HCT116 (cell line): ENCODE measurements around the gene PAMR1. TPM values are rescaled to one million over a fixed set of nuclear protein-coding genes. Genes with fewer than 3 reads are reported as not detected.

Experiments
- ATAC-seq: fragments of 200-7000 bp; cut with Tn5 transposase; 2 replicates; pipeline ENCODE4 v1.9.1; 2020; ENCODE audit warnings: mild to moderate bottlenecking, moderate library complexity
- BruUV-seq: library from RNA; stranded (reverse); fragments of 400-500 nt; replicated peaks from 2 replicates; lab custom pipeline; 2021; lab: Mats Ljungman, UMichigan
- CTCF ChIA-PET: fragments of 300-600 bp; sonication (Branson Sonifier 250); formaldehyde crosslinking; loops from one replicate; lab custom pipeline; 2021; ENCODE audit warnings: antibody characterized with exemption; lab: Charles Lee
- POLR2A ChIA-PET: fragments of 300-600, 350-600 bp; sonication (Branson Sonifier 250); formaldehyde crosslinking; loops from one replicate; lab custom pipeline; 2021; ENCODE audit warnings: antibody characterized with exemption; lab: Charles Lee
- RAD21 ChIA-PET, 2 experiments: fragments of 300-600 bp; sonication (Branson Sonifier 250); formaldehyde crosslinking; loops; one replicate each; lab custom pipeline; 2023; ENCODE audit warnings: low total read pairs in 2 of 2; ENCODE audit not compliant: uncharacterized antibody in 2 of 2, unreplicated experiment in 2 of 2, low non-redundant PET in 1 of 2; lab: Charles Lee
- DNase-seq: peaks from one replicate; pipeline ENCODE4 v3.0.0-alpha.2; 2010; ENCODE audit warnings: low read depth, low spot score
- H2AFZ ChIP-seq: fragments of 200-600 bp; shearing (Covaris generic), sonication (generic); 2 replicates; pipeline ENCODE4 v1.6.1; 2017; ENCODE audit warnings: low read depth, mixed run types, mixed read lengths, antibody characterized with exemption, low read length; ENCODE audit not compliant: poor library complexity, severe bottlenecking
- H3K27ac ChIP-seq: 2 replicates; pipeline ENCODE4 v1.5.1; 2012; ENCODE audit warnings: low read depth, low read length
- H3K27me3 ChIP-seq: fragments of 200-600 bp; sonication (generic); 2 replicates; pipeline ENCODE4 v1.6.1; 2016; ENCODE audit warnings: mixed run types, low read length, mixed read lengths; ENCODE audit not compliant: insufficient read depth
- H3K36me3 ChIP-seq, 2 experiments: fragments of 200-500 bp in 1 of 2; fragments of 200-600 bp in 1 of 2; sonication (Bioruptor generic) in 1 of 2; sonication (generic) in 1 of 2; 2 replicates each; pipeline versions ENCODE4 v1.5.1 to v1.6.1; 2014 to 2016; ENCODE audit warnings: low read length in 2 of 2, inconsistent platforms in 1 of 2, mixed read lengths in 1 of 2, mixed run types in 1 of 2; ENCODE audit not compliant: insufficient read depth in 2 of 2, control insufficient read depth in 1 of 2
- H3K4me1 ChIP-seq, 2 experiments: fragments of 200-600 bp in 1 of 2; sonication (generic) in 1 of 2; 2 replicates each; pipeline versions ENCODE4 v1.5.1 to v1.6.1; 2012 to 2017; ENCODE audit warnings: low read length in 2 of 2, inconsistent platforms in 1 of 2, mild to moderate bottlenecking in 1 of 2, mixed read lengths in 1 of 2, mixed run types in 1 of 2, moderate library complexity in 1 of 2; ENCODE audit not compliant: insufficient read depth in 2 of 2, control insufficient read depth in 1 of 2
- H3K4me2 ChIP-seq: fragments of 200-600 bp; sonication (generic); 2 replicates; pipeline ENCODE4 v1.6.1; 2017; ENCODE audit warnings: mixed run types, low read length, mixed read lengths
- H3K4me3 ChIP-seq, 2 experiments: fragments of 200-600 bp in 1 of 2; sonication (generic) in 1 of 2; replicated peaks in 1 of 2; 2 replicates each; pipeline ENCODE4 v1.5.1; 2011 to 2016; ENCODE audit warnings: low read length in 2 of 2, control low read depth in 1 of 2, low read depth in 1 of 2, mild to moderate bottlenecking in 1 of 2, mixed read lengths in 1 of 2, mixed run types in 1 of 2
- H3K79me2 ChIP-seq: fragments of 200-600 bp; sonication (generic); 2 replicates; pipeline ENCODE4 v1.6.1; 2017; ENCODE audit warnings: mild to moderate bottlenecking, mixed run types, low read length, moderate library complexity, mixed read lengths; ENCODE audit not compliant: insufficient read depth
- H3K9ac ChIP-seq: fragments of 200-600 bp; sonication (generic); 2 replicates; pipeline ENCODE4 v1.6.1; 2016; ENCODE audit warnings: low read length, mixed read lengths
- H3K9me2 ChIP-seq: fragments of 200-600 bp; sonication (generic), shearing (Covaris generic); 2 replicates; pipeline ENCODE4 v1.6.1; 2017; ENCODE audit warnings: mixed run types, mild to moderate bottlenecking, moderate library complexity; ENCODE audit not compliant: insufficient read depth
- H3K9me3 ChIP-seq, 2 experiments: fragments of 200-500 bp in 1 of 2; fragments of 200-600 bp in 1 of 2; sonication (Bioruptor generic) in 1 of 2; sonication (generic) in 1 of 2; 2 replicates each; pipeline ENCODE4 v1.6.1; 2014 to 2017; ENCODE audit warnings: low read length in 2 of 2, mixed read lengths in 2 of 2, inconsistent platforms in 1 of 2, low read depth in 1 of 2, mild to moderate bottlenecking in 1 of 2, mixed run types in 1 of 2, moderate library complexity in 1 of 2; ENCODE audit not compliant: control insufficient read depth in 1 of 2, insufficient read depth in 1 of 2
- H4K20me1 ChIP-seq: fragments of 200-600 bp; sonication (generic), shearing (Covaris generic); 2 replicates; pipeline ENCODE4 v1.6.1; 2017; ENCODE audit warnings: mixed run types, mild to moderate bottlenecking, moderate library complexity; ENCODE audit not compliant: insufficient read depth
- ATF3 ChIP-seq: IDR thresholded peaks from 2 replicates; pipeline ENCODE4 v1.6.1; 2012
- CBX3 ChIP-seq: IDR thresholded peaks from 2 replicates; pipeline ENCODE4 v1.6.1; 2012; ENCODE audit warnings: low read depth
- EGR1 ChIP-seq: IDR thresholded peaks from 2 replicates; pipeline ENCODE4 v1.6.1; 2012; ENCODE audit warnings: low read depth
- EZH2 ChIP-seq: fragments of 200-600 bp; sonication (generic); IDR thresholded peaks from 2 replicates; pipeline ENCODE4 v1.6.1; 2017; ENCODE audit warnings: antibody characterized with exemption, mixed run types
- EZH2phosphoT487 ChIP-seq: fragments of 200-600 bp; IDR thresholded peaks from 2 replicates; pipeline ENCODE4 v1.6.1; 2018; ENCODE audit warnings: antibody characterized with exemption, borderline replicate concordance
- FOSL1 ChIP-seq: IDR thresholded peaks from 2 replicates; pipeline ENCODE4 v1.6.1; 2012; ENCODE audit warnings: low read depth
- POLR2A ChIP-seq: IDR thresholded peaks from 2 replicates; pipeline ENCODE4 v1.7.0; 2011; ENCODE audit warnings: borderline replicate concordance; ENCODE audit not compliant: insufficient read depth, insufficient read length; ENCODE audit errors: extremely low read depth
- RAD21 ChIP-seq: IDR thresholded peaks from 2 replicates; pipeline ENCODE4 v1.6.1; 2012; ENCODE audit warnings: low read depth, mild to moderate bottlenecking
- REST ChIP-seq: IDR thresholded peaks from 2 replicates; pipeline ENCODE4 v1.6.1; 2012; ENCODE audit warnings: low read depth
- SRF ChIP-seq: IDR thresholded peaks from 2 replicates; pipeline ENCODE4 v1.6.1; 2012; ENCODE audit warnings: low read depth
- TCF7L2 ChIP-seq: IDR thresholded peaks from 2 replicates; pipeline ENCODE4 v1.7.0; 2011; ENCODE audit warnings: borderline replicate concordance, inconsistent platforms; ENCODE audit not compliant: insufficient read depth, insufficient read length; ENCODE audit errors: extremely low read depth
- YY1 ChIP-seq: IDR thresholded peaks from 2 replicates; pipeline ENCODE4 v1.6.1; 2011; ENCODE audit warnings: low read length, low read depth, moderate library complexity, mild to moderate bottlenecking; ENCODE audit not compliant: insufficient replicate concordance; ENCODE audit errors: extremely low read depth
- ZNF274 ChIP-seq: fragments of 200-500 bp; sonication (Bioruptor generic); IDR thresholded peaks from 2 replicates; pipeline ENCODE4 v1.6.1; 2014; ENCODE audit warnings: mild to moderate bottlenecking, low read depth, low read length, inconsistent platforms
- intact Hi-C: fragments of 100-400 bp; cut with micrococcal nuclease; formaldehyde crosslinking; loops from 2 replicates; pipeline ENCODE4 v1.10.0; 2022
- total RNA-seq: library from RNA; stranded (reverse); gene quantifications from one replicate; pipeline ENCODE4 v1.2.1, GENCODE V29; 2021; ENCODE audit not compliant: unreplicated experiment
- TF ChIP-seq, protein P1 (sequence below): IDR thresholded peaks from 2 replicates; pipeline ENCODE4 v1.6.1; 2011; ENCODE audit warnings: mild to moderate bottlenecking, low read length, moderate library complexity; ENCODE audit not compliant: insufficient replicate concordance; ENCODE audit errors: extremely low read depth

PAMR1 gene
- total RNA-seq, 1 experiment from 2014 or later: not detected

DNA sequence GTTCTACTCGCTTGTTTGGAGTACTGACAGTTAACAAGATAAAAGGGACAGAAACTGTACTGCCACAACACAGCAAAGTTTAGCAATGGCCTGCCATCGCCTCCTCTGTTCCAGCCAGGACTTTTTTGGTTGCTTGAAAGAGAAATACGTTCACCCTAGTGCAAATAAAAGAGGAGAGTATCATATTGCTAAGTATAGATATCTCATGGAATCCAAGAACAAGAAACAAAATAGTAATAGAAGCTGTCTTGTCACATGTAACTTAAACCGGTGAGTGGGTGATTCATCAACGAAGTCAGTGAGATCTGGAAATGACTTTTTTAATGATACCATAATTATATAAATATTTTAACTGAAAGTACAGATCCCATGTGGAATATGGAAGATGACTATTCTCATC, 141.5 kb downstream of the PAMR1 start:
- no peaks in the 10 kb centered on the region for H3K9me3 ChIP-seq
- CTCF ChIA-PET: no interaction called here
- H3K4me2 ChIP-seq: no peak overlapping the region
- H3K27me3 ChIP-seq: no peaks in the 10 kb centered on the region
- RAD21 ChIA-PET: no interaction called here
- H3K36me3 ChIP-seq: no peaks in the 10 kb centered on the region
- no peak for TF ChIP-seq POLR2A
- no peak for TF ChIP-seq ZNF274
- no peak for TF ChIP-seq RAD21
- TF ChIP-seq, protein P1, sequence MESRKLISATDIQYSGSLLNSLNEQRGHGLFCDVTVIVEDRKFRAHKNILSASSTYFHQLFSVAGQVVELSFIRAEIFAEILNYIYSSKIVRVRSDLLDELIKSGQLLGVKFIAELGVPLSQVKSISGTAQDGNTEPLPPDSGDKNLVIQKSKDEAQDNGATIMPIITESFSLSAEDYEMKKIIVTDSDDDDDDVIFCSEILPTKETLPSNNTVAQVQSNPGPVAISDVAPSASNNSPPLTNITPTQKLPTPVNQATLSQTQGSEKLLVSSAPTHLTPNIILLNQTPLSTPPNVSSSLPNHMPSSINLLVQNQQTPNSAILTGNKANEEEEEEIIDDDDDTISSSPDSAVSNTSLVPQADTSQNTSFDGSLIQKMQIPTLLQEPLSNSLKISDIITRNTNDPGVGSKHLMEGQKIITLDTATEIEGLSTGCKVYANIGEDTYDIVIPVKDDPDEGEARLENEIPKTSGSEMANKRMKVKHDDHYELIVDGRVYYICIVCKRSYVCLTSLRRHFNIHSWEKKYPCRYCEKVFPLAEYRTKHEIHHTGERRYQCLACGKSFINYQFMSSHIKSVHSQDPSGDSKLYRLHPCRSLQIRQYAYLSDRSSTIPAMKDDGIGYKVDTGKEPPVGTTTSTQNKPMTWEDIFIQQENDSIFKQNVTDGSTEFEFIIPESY: no peak
- no peak for TF ChIP-seq SRF
- no peak for TF ChIP-seq FOSL1
- TF ChIP-seq CBX3: no peak
- no peak for TF ChIP-seq TCF7L2
- TF ChIP-seq YY1: no peak
- TF ChIP-seq EZH2: no peak
- TF ChIP-seq EZH2phosphoT487: no peak
- no peak for TF ChIP-seq EGR1
- TF ChIP-seq ATF3: no peak
- TF ChIP-seq REST: no peak
- TF ChIP-seq, all 23 proteins: peak for 0
- ATAC-seq (no peak), DNase-seq (no peak)
- Histone ChIP-seq H4K20me1 (no peaks in the 10 kb centered on the region), H3K4me1 (peaks cover 0 to under 1% of the 10 kb centered on the region in 2 experiments; a peak in 1 of 4 replicates), H3K27ac (no peak overlapping the region), H3K79me2 (no peaks in the 10 kb centered on the region), H2AFZ (no peak overlapping the region), H3K4me3 (no peak overlapping the region), H3K9ac (no peak overlapping the region), H3K9me2 (no peaks in the 10 kb centered on the region)
- intact Hi-C loops: no loop called here
- BruUV-seq: no TSS peak
- POLR2A ChIA-PET: no interaction called here
